Measurements from ENCODE around the gene DAGLA.

GRCh38 chr11:61782841-61783240 lies 102.7 kb downstream of the DAGLA start:
- TF ChIP-seq TIGD3 (CRISPR knock-in tag; IDR thresholded peaks at IDR 0.05; ENCODE audit: borderline replicate concordance): no peak
- no peak for TF ChIP-seq HNF4A (CRISPR knock-in tag; IDR thresholded peaks at IDR 0.05)
- TF ChIP-seq MEIS2 (CRISPR knock-in tag; IDR thresholded peaks at IDR 0.05): no peak
- TF ChIP-seq ZBED4 (CRISPR knock-in tag; IDR thresholded peaks at IDR 0.05; ENCODE audit: borderline replicate concordance): no peak
- no peak for TF ChIP-seq MIXL1 (CRISPR knock-in tag; IDR thresholded peaks at IDR 0.05)
- TF ChIP-seq CREB1 (IDR thresholded peaks at IDR 0.05): no peak
- TF ChIP-seq CREB1 (CRISPR knock-in tag; IDR thresholded peaks at IDR 0.05): no peak
